Measurements from ENCODE around the gene RNF13. TPM values are rescaled to one million over a fixed set of nuclear protein-coding genes. Genes with fewer than 3 reads are reported as not detected.

Gene RNF13
- total and polyA plus RNA-seq, 2 donors (not counting 3 experiments of a cell fraction or from before 2014, with no cell fraction given) = 16.4 to 27.1 TPM

GRCh38 chr3:149815321-149815720, 2.3 kb downstream of the RNF13 start:
- CTCF ChIA-PET = no interaction called here

GRCh38 chr3:149815728-149816127, 2.7 kb downstream of the RNF13 start:
- no TSS peak for BruUV-seq (replicated peaks)
- Histone ChIP-seq H3K79me2 (ENCODE audit: control insufficient read depth, insufficient read depth, low read length) (peaks cover 31% of the 10 kb centered on the region), H3K4me2 (ENCODE audit: insufficient read depth, low read length) (peak overlapping the region; percentile 49), H3K4me1 (ENCODE audit: control insufficient read depth, extremely low read depth, insufficient read depth, low read length) (peaks cover 24% of the 10 kb centered on the region), H3K9me1 (replicated peaks; ENCODE audit: control insufficient read depth, extremely low read depth, insufficient read depth, low read length) (no peaks in the 10 kb centered on the region), H3K27ac (ENCODE audit: insufficient read depth, low read depth, low read length) (no peak overlapping the region), H3K36me3 (ENCODE audit: control insufficient read depth in 2 of 2, extremely low read depth in 1 of 2, insufficient read depth in 2 of 2, low read length in 2 of 2) (no peaks in the 10 kb centered on the region), H3K27me3 (ENCODE audit: control insufficient read depth in 2 of 2, insufficient read depth in 2 of 2, low read length in 2 of 2) (no peaks in the 10 kb centered on the region), H3K4me3 (replicated peaks in 1 of 3; ENCODE audit: insufficient read depth in 1 of 3, low read depth in 1 of 3, low read length in 3 of 3) (no peak overlapping the region), H2AFZ (ENCODE audit: low read depth, low read length) (no peak overlapping the region), H4K20me1 (replicated peaks; ENCODE audit: control insufficient read depth, extremely low read depth, insufficient read depth, low read length) (no peaks in the 10 kb centered on the region), H3K9ac (replicated peaks; ENCODE audit: extremely low read depth, insufficient read depth, low read length) (no peak overlapping the region), H3K9me3 (replicated peaks; ENCODE audit: control insufficient read depth, insufficient read depth, low read length) (no peaks in the 10 kb centered on the region)
- intact Hi-C loops (cut with micrococcal nuclease) (no loop called here), dilution Hi-C loops (cut with MboI; ENCODE audit: extremely low pct_ligation_motif_present, low sequenced_read_pairs) (no loop called here)
- FAIRE-seq (no peak), DNase-seq (ENCODE audit: low read depth, low spot score) (no peak)
- no peak for TF ChIP-seq FOS (IDR thresholded peaks at IDR 0.05; ENCODE audit: borderline replicate concordance, insufficient read depth, low read length)
- no peak for TF ChIP-seq POLR2AphosphoS5 (IDR thresholded peaks at IDR 0.05; ENCODE audit: insufficient read depth, low read depth, low read length)
- no peak for TF ChIP-seq MYC (IDR thresholded peaks at IDR 0.05; ENCODE audit: low read depth, low read length)
- no peak for TF ChIP-seq MAX (IDR thresholded peaks at IDR 0.05; ENCODE audit: insufficient read depth, insufficient read length)
- no peak for TF ChIP-seq POLR2A (IDR thresholded peaks at IDR 0.05; ENCODE audit: low read depth, low read length)
- no peak for TF ChIP-seq JUN (IDR thresholded peaks at IDR 0.05; ENCODE audit: borderline replicate concordance, insufficient read depth, insufficient read length, low read depth)
- no peak for TF ChIP-seq GATA2 (IDR thresholded peaks at IDR 0.05; ENCODE audit: insufficient read depth, insufficient read length, low read depth, low read length)
- TF ChIP-seq EZH2 (IDR thresholded peaks at IDR 0.05; ENCODE audit: borderline replicate concordance, low read depth, low read length, severe bottlenecking) = no peak
- TF ChIP-seq CTCF (IDR thresholded peaks at IDR 0.05; ENCODE audit: extremely low read depth in 1 of 2, insufficient read depth in 1 of 2, low read depth in 1 of 2, low read length in 2 of 2) = no peak
- ChIA-PET CTCF (interaction anchor here (0.7 kb wide), 1 partner anchor 19 kb away, joined by 3 read pairs; no protein-coding TSS in a partner anchor), POLR2A (no interaction called here)

More at GRCh38 chr3:149815321-149815720, 2.3 kb downstream of the RNF13 start:
- no peak for DNase-seq (ENCODE audit: low read depth, low spot score)
- no TSS peak for BruUV-seq (replicated peaks)
- TF ChIP-seq POLR2AphosphoS5 (IDR thresholded peaks at IDR 0.05; ENCODE audit: insufficient read depth, low read depth, low read length) (no peak), MYC (IDR thresholded peaks at IDR 0.05; ENCODE audit: low read depth, low read length) (no peak), JUN (IDR thresholded peaks at IDR 0.05; ENCODE audit: borderline replicate concordance, insufficient read depth, insufficient read length, low read depth) (no peak), FOS (IDR thresholded peaks at IDR 0.05; ENCODE audit: borderline replicate concordance, insufficient read depth, low read length) (no peak)
- POLR2A ChIA-PET = no interaction called here
- H3K9me3 ChIP-seq (replicated peaks; ENCODE audit: control insufficient read depth, insufficient read depth, low read length) = no peaks in the 10 kb centered on the region
- no peak overlapping the region for H3K4me3 ChIP-seq (replicated peaks in 1 of 3; ENCODE audit: insufficient read depth in 1 of 3, low read depth in 1 of 3, low read length in 3 of 3)
- dilution Hi-C loops (cut with MboI; ENCODE audit: extremely low pct_ligation_motif_present, low sequenced_read_pairs) (no loop called here), intact Hi-C loops (cut with micrococcal nuclease) (no loop called here)
- no peaks in the 10 kb centered on the region for H3K36me3 ChIP-seq (ENCODE audit: control insufficient read depth in 2 of 2, extremely low read depth in 1 of 2, insufficient read depth in 2 of 2, low read length in 2 of 2)
- peak overlapping the region; percentile 49 for H3K4me2 ChIP-seq (ENCODE audit: insufficient read depth, low read length)
- peaks cover 24% of the 10 kb centered on the region for H3K4me1 ChIP-seq (ENCODE audit: control insufficient read depth, extremely low read depth, insufficient read depth, low read length)
- FAIRE-seq = no peak
- no peak overlapping the region for H3K9ac ChIP-seq (replicated peaks; ENCODE audit: extremely low read depth, insufficient read depth, low read length)
- H3K79me2 ChIP-seq (ENCODE audit: control insufficient read depth, insufficient read depth, low read length) = peaks cover 31% of the 10 kb centered on the region
- no peaks in the 10 kb centered on the region for H3K27me3 ChIP-seq (ENCODE audit: control insufficient read depth in 2 of 2, insufficient read depth in 2 of 2, low read length in 2 of 2)
- H3K9me1 ChIP-seq (replicated peaks; ENCODE audit: control insufficient read depth, extremely low read depth, insufficient read depth, low read length) = no peaks in the 10 kb centered on the region
- H4K20me1 ChIP-seq (replicated peaks; ENCODE audit: control insufficient read depth, extremely low read depth, insufficient read depth, low read length) = no peaks in the 10 kb centered on the region
- H2AFZ ChIP-seq (ENCODE audit: low read depth, low read length) = no peak overlapping the region
- no peak overlapping the region for H3K27ac ChIP-seq (ENCODE audit: insufficient read depth, low read depth, low read length)

Measured in endothelial cell of umbilical vein (primary cell).